ENCODE results near the gene FKBP1A.

Gene FKBP1A

DNA sequence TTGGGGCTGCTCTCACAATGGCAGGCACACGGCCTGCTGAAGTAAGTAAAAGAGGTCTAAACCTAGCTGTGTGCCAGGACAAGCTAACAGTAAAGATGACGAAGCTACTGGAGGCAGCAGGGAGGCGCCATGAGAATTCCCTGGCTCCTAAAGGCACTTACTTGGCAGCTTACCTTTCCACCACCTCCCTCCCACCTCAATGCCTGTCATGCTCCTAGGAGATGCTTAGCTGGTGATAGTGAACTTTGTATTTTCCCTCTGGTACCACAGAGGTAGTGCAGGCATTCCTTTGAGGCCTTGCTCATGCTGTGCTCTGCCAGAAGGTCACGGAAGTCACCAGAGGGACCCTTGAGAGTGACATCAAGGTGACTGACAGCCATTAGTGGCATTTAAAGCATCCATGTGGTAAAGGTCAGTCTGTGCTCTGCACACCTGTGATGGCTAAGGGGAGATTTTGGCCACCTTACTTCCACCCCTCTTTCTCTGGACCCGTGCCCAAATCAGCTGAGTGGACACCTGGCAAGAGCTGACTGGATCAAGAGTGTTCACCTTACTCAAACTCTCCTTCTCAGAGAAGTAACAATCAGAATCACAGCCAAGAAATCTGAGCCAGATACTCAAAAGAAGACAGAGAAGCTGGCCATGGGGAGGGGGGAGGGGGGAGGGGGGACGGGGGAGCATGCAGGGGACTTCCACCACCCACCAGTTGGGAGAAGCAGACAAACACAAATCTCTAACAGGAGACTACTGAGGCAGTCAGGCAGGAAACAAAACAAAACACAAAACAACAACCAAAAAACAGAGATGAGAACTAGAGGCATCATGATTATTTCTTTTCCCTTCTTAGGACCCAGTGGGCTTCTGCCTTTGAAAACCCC is 2.9 kb downstream of the FKBP1A start:
- peaks cover 10 to 28% of the 10 kb centered on the region in 2 experiments; a peak in 2 of 3 replicates for H3K36me3 ChIP-seq (ENCODE audit: control insufficient read depth in 2 of 2, insufficient read depth in 1 of 2, low read length in 2 of 2)
- TF ChIP-seq ZNF404 (tag by site-specific recombination; IDR thresholded peaks at IDR 0.05) = no peak
- no peak for TF ChIP-seq ZNF777 (tag by site-specific recombination; IDR thresholded peaks at IDR 0.05; ENCODE audit: borderline replicate concordance)
- no peak for TF ChIP-seq ZNF776 (tag by site-specific recombination; IDR thresholded peaks at IDR 0.05; ENCODE audit: borderline replicate concordance)
- no peak for TF ChIP-seq ZNF366 (tag by site-specific recombination; conservative IDR thresholded peaks at IDR 0.05)
- no peak for TF ChIP-seq ZBTB1 (tag by site-specific recombination; IDR thresholded peaks at IDR 0.05)
- no peak for TF ChIP-seq MZF1 (tag by site-specific recombination; IDR thresholded peaks at IDR 0.05; ENCODE audit: borderline replicate concordance)
- TF ChIP-seq, protein P1, sequence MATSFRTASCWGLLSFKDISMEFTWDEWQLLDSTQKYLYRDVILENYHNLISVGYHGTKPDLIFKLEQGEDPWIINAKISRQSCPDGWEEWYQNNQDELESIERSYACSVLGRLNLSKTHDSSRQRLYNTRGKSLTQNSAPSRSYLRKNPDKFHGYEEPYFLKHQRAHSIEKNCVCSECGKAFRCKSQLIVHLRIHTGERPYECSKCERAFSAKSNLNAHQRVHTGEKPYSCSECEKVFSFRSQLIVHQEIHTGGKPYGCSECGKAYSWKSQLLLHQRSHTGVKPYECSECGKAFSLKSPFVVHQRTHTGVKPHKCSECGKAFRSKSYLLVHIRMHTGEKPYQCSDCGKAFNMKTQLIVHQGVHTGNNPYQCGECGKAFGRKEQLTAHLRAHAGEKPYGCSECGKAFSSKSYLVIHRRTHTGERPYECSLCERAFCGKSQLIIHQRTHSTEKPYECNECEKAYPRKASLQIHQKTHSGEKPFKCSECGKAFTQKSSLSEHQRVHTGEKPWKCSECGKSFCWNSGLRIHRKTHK (tag by site-specific recombination; IDR thresholded peaks at IDR 0.05) = no peak
- TF ChIP-seq, protein P2, sequence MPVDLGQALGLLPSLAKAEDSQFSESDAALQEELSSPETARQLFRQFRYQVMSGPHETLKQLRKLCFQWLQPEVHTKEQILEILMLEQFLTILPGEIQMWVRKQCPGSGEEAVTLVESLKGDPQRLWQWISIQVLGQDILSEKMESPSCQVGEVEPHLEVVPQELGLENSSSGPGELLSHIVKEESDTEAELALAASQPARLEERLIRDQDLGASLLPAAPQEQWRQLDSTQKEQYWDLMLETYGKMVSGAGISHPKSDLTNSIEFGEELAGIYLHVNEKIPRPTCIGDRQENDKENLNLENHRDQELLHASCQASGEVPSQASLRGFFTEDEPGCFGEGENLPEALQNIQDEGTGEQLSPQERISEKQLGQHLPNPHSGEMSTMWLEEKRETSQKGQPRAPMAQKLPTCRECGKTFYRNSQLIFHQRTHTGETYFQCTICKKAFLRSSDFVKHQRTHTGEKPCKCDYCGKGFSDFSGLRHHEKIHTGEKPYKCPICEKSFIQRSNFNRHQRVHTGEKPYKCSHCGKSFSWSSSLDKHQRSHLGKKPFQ (tag by site-specific recombination; IDR thresholded peaks at IDR 0.05) = no peak
- TF ChIP-seq ZNF629 (tag by site-specific recombination; IDR thresholded peaks at IDR 0.05) = no peak
- no peak for TF ChIP-seq KLF1 (tag by site-specific recombination; IDR thresholded peaks at IDR 0.05)
- no peak for TF ChIP-seq ZNF391 (tag by site-specific recombination; IDR thresholded peaks at IDR 0.05; ENCODE audit: borderline replicate concordance, low read depth)
- TF ChIP-seq MEIS1 (CRISPR knock-in tag; IDR thresholded peaks at IDR 0.05; ENCODE audit: borderline replicate concordance) = no peak
- TF ChIP-seq RBAK (tag by site-specific recombination; IDR thresholded peaks at IDR 0.05) = no peak
- no peak for TF ChIP-seq ZNF223 (tag by site-specific recombination; IDR thresholded peaks at IDR 0.05)
- no peak for TF ChIP-seq ZNF621 (tag by site-specific recombination; IDR thresholded peaks at IDR 0.05)
- TF ChIP-seq ZNF354C (tag by site-specific recombination; IDR thresholded peaks at IDR 0.05; ENCODE audit: borderline replicate concordance, low read depth) = no peak
- TF ChIP-seq ZNF555 (tag by site-specific recombination; conservative IDR thresholded peaks at IDR 0.05) = no peak
- no peak for TF ChIP-seq OSR2 (tag by site-specific recombination; IDR thresholded peaks at IDR 0.05)
- TF ChIP-seq ZNF791 (tag by site-specific recombination; IDR thresholded peaks at IDR 0.05) = no peak
- no peak overlapping the region for H3K27ac ChIP-seq (ENCODE audit: extremely low read depth, low read depth, low read length)
- no peak overlapping the region for H3K4me3 ChIP-seq (ENCODE audit: low read depth, low read length)
- H3K9me3 ChIP-seq (ENCODE audit: control insufficient read depth, insufficient read depth, low read depth, low read length) = no peaks in the 10 kb centered on the region
- CTCF ChIA-PET = no interaction called here
- POLR2A ChIA-PET = interaction anchor here (1.4 to 2.7 kb wide), 2 partner anchors 10 to 64 kb away, joined by 3 to 8 read pairs; no protein-coding TSS in a partner anchor
- H3K4me1 ChIP-seq (ENCODE audit: control insufficient read depth, insufficient read depth, low read length) = peaks cover 32% of the 10 kb centered on the region

DNA sequence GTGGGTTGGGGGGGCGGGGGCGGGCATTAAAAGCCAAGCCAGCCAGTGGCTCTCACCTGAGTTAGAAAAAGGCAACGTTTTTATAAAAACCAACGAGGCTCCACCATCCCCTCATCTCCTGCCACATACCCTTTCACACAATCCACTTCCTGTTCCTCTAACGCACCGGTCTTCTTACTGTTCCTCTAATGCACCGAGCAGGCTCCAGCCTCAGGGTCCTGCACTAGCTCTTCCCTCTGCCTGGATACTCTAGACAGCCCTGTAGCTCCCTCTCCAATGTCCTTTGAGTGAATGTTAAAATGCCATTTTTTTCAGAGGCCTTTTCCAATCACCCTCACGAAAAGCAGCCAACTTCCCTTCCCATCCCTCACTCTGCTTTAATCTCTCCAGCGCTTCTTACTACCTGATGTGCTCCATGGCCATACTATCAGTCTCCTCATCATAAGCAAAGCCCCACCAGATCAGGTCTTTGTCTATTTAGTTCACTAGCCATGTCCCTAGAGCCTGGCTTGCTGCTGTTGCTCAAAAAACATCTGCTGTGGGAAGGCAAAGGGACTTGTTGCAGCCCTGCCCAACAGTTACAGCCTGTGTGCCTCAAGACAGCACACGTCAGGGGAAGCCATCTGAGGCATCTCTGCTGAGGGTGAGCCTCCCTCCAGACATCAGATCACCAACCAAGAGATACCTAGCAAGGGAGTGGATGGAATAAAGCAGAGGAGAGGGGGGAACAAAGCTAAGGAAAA is 3.9 kb downstream of the FKBP1A start:
- no peak overlapping the region for H3K4me3 ChIP-seq (ENCODE audit: low read depth, low read length)
- ChIA-PET POLR2A (interaction anchor here (1.4 kb wide), 1 partner anchor 63 kb away, joined by 3 read pairs; no protein-coding TSS in a partner anchor), CTCF (no interaction called here)
- H3K27ac ChIP-seq (ENCODE audit: extremely low read depth, low read depth, low read length) = no peak overlapping the region; the same call in 1 of the 2 replicates
- TF ChIP-seq, protein P3, sequence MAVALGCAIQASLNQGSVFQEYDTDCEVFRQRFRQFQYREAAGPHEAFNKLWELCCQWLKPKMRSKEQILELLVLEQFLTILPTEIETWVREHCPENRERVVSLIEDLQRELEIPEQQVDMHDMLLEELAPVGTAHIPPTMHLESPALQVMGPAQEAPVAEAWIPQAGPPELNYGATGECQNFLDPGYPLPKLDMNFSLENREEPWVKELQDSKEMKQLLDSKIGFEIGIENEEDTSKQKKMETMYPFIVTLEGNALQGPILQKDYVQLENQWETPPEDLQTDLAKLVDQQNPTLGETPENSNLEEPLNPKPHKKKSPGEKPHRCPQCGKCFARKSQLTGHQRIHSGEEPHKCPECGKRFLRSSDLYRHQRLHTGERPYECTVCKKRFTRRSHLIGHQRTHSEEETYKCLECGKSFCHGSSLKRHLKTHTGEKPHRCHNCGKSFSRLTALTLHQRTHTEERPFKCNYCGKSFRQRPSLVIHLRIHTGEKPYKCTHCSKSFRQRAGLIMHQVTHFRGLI (tag by site-specific recombination; IDR thresholded peaks at IDR 0.05) = peak; percentile 68; the same call in 1 of the 2 replicates
- TF ChIP-seq SCRT2 (tag by site-specific recombination; IDR thresholded peaks at IDR 0.05) = peak; percentile 98
- no peak for TF ChIP-seq ZNF600 (tag by site-specific recombination; IDR thresholded peaks at IDR 0.05)
- peak; percentile 94 for TF ChIP-seq SCRT1 (tag by site-specific recombination; IDR thresholded peaks at IDR 0.05; ENCODE audit: borderline replicate concordance)
- no peak for TF ChIP-seq ZSCAN16 (tag by site-specific recombination; IDR thresholded peaks at IDR 0.05)
- peaks cover 10 to 31% of the 10 kb centered on the region in 2 experiments; a peak in 2 of 3 replicates for H3K36me3 ChIP-seq (ENCODE audit: control insufficient read depth in 2 of 2, insufficient read depth in 1 of 2, low read length in 2 of 2)
- no peaks in the 10 kb centered on the region for H3K9me3 ChIP-seq (ENCODE audit: control insufficient read depth, insufficient read depth, low read depth, low read length)
- peaks cover 39% of the 10 kb centered on the region for H3K4me1 ChIP-seq (ENCODE audit: control insufficient read depth, insufficient read depth, low read length)
